K562 (cell line): ENCODE measurements around the gene KIF26B. TPM values are rescaled to one million over a fixed set of nuclear protein-coding genes. Genes with fewer than 3 reads are reported as not detected.

Experiments
- ATAC-seq: fragments of 200-7000 bp; cut with Tn5 transposase; 3 replicates; pipeline ENCODE4 v1.9.1; 2020; ENCODE audit warnings: moderate library complexity
- BruUV-seq: library from RNA; stranded (reverse); fragments of 400-500 nt; replicated peaks from 2 replicates; lab custom pipeline; 2021; lab: Mats Ljungman, UMichigan
- CTCF ChIA-PET: fragments of 300-600 bp; formaldehyde crosslinking; extraction: SDS; loops from one replicate; lab custom pipeline; 2021; ENCODE audit warnings: low intra/inter-chr PET ratio; lab: Yijun Ruan, JAX
- POLR2A ChIA-PET: fragments of 300-600, 350-650 bp; sonication (Branson Sonifier 250); formaldehyde crosslinking; extraction: SDS; loops from one replicate; lab custom pipeline; 2021; ENCODE audit warnings: antibody characterized with exemption, inconsistent platforms; lab: Yijun Ruan, JAX
- DNase-seq, 4 experiments: peaks; one replicate each; pipeline versions ENCODE4 v3.0.0 to v3.0.0-alpha.2; 2011 to 2018; ENCODE audit warnings: low spot score in 3 of 4, mixed read lengths in 3 of 4; ENCODE audit errors: extremely low read depth in 1 of 4
- FAIRE-seq: peaks from 2 replicates; lab custom pipeline; 2011; peaks lifted over from hg19 to GRCh38; lab: Jason Lieb, UNC
- H2AFZ ChIP-seq: 2 replicates; pipeline ENCODE4 v1.6.0; 2011; ENCODE audit warnings: low read depth, low read length, control low read depth, inconsistent platforms
- H3K27ac ChIP-seq: fragments of 200-600 bp; 3 replicates; pipeline ENCODE4 v1.8.0; 2011; ENCODE audit warnings: low read depth, mild to moderate bottlenecking, control low read depth, inconsistent platforms, low read length, moderate library complexity, mixed read lengths; ENCODE audit errors: extremely low read depth
- H3K27me3 ChIP-seq, 2 experiments: fragments of 300-600 bp in 1 of 2; 2 replicates in 1 of 2; 3 replicates in 1 of 2; pipeline versions ENCODE4 v1.6.0 to v1.8.0; 2011; ENCODE audit warnings: inconsistent platforms in 2 of 2, low read length in 2 of 2, mild to moderate bottlenecking in 1 of 2, mixed read lengths in 1 of 2, moderate library complexity in 1 of 2; ENCODE audit not compliant: control insufficient read depth in 2 of 2, insufficient read depth in 2 of 2
- H3K36me3 ChIP-seq: fragments of 300-600 bp; 3 replicates; pipeline ENCODE4 v1.8.0; 2011; ENCODE audit warnings: mild to moderate bottlenecking, low read length, inconsistent platforms; ENCODE audit not compliant: control insufficient read depth, insufficient read depth
- H3K4me1 ChIP-seq, 2 experiments: fragments of 200-600 bp in 1 of 2; replicated peaks in 1 of 2; 2 replicates in 1 of 2; 3 replicates in 1 of 2; pipeline versions ENCODE4 v1.5.1 to v1.8.0; 2011; ENCODE audit warnings: inconsistent platforms in 2 of 2, low read length in 2 of 2, mild to moderate bottlenecking in 1 of 2, mixed read lengths in 1 of 2, moderate library complexity in 1 of 2; ENCODE audit not compliant: control insufficient read depth in 2 of 2, insufficient read depth in 2 of 2
- H3K4me2 ChIP-seq: 2 replicates; pipeline ENCODE4 v1.6.1; 2011; ENCODE audit warnings: low read length, control low read depth, inconsistent platforms, mixed read lengths; ENCODE audit not compliant: insufficient read depth
- H3K4me3 ChIP-seq: fragments of 200-600 bp; sonication (generic), shearing (Covaris generic); 2 replicates; pipeline ENCODE4 v1.5.1; 2016; ENCODE audit warnings: control low read depth, inconsistent platforms
- H3K79me2 ChIP-seq: fragments of 200-600 bp; 3 replicates; pipeline ENCODE4 v1.8.0; 2011; ENCODE audit warnings: low read length, inconsistent platforms; ENCODE audit not compliant: control insufficient read depth, insufficient read depth
- H3K9ac ChIP-seq, 2 experiments: 2 replicates each; pipeline versions ENCODE4 v1.6.0 to v1.6.1; 2011; ENCODE audit warnings: low read depth in 2 of 2, low read length in 2 of 2, control low read depth in 1 of 2, inconsistent platforms in 1 of 2, mild to moderate bottlenecking in 1 of 2, mixed read lengths in 1 of 2; ENCODE audit not compliant: insufficient read depth in 1 of 2
- H3K9me1 ChIP-seq: one replicate; pipeline ENCODE4 v1.6.0; 2011; ENCODE audit warnings: inconsistent platforms, mild to moderate bottlenecking, low read length, moderate library complexity; ENCODE audit not compliant: control insufficient read depth, insufficient read depth
- H3K9me3 ChIP-seq: replicated peaks from 2 replicates; pipeline ENCODE4 v1.5.1; 2011; ENCODE audit warnings: low read depth, low read length, inconsistent platforms; ENCODE audit not compliant: control insufficient read depth, insufficient read depth
- H4K20me1 ChIP-seq: replicated peaks from 2 replicates; pipeline ENCODE4 v1.6.1; 2011; ENCODE audit warnings: low read length, inconsistent platforms, mixed read lengths; ENCODE audit not compliant: control insufficient read depth, insufficient read depth
- BMI1 ChIP-seq: fragments of 150-350 bp; IDR thresholded peaks from 2 replicates; pipeline ENCODE4 v1.6.1; 2014; ENCODE audit warnings: low read length
- CCNT2 ChIP-seq: IDR thresholded peaks from 2 replicates; pipeline ENCODE4 v1.6.1; 2011; ENCODE audit warnings: borderline replicate concordance, low read depth, mild to moderate bottlenecking, moderate library complexity, mixed read lengths, low read length; ENCODE audit not compliant: insufficient read length; ENCODE audit errors: extremely low read depth
- DPF2 ChIP-seq: fragments of 450-650 bp; IDR thresholded peaks from 2 replicates; pipeline ENCODE4 v1.6.1; 2016
- EZH2 ChIP-seq: IDR thresholded peaks from 2 replicates; pipeline ENCODE4 v1.6.1; 2012; ENCODE audit warnings: low read depth, mild to moderate bottlenecking, inconsistent platforms, low read length, borderline replicate concordance
- LCOR ChIP-seq: sonication (generic); formaldehyde crosslinking; IDR thresholded peaks from 2 replicates; pipeline ENCODE4 v1.8.0; 2022; ENCODE audit warnings: mild to moderate bottlenecking, missing genetic modification reagents
- LEF1 ChIP-seq: fragments of 450-650 bp; IDR thresholded peaks from 2 replicates; pipeline ENCODE4 v1.6.1; 2016; ENCODE audit warnings: mild to moderate bottlenecking
- RBM14 ChIP-seq: fragments of 200-400 bp; formaldehyde crosslinking; IDR thresholded peaks from 2 replicates; pipeline ENCODE4 v1.6.1; 2018; ENCODE audit warnings: low read depth, mild to moderate bottlenecking, low read length, moderate library complexity, borderline replicate concordance; ENCODE audit not compliant: insufficient read depth
- RBM34 ChIP-seq: fragments of 200-400 bp; formaldehyde crosslinking; IDR thresholded peaks from 2 replicates; pipeline ENCODE4 v1.6.1; 2018; ENCODE audit warnings: low read length, borderline replicate concordance; ENCODE audit not compliant: insufficient read depth
- U2AF2 ChIP-seq: fragments of 200-400 bp; formaldehyde crosslinking; optimal IDR thresholded peaks from 2 replicates; pipeline ENCODE3; 2017; ENCODE audit warnings: low read depth, mild to moderate bottlenecking, low read length
- WGBS: fragments of 100-300 bp; shearing (Covaris generic); methylation state at CpG from one replicate; pipeline ENCODE4 v1.1.6; 2016; ENCODE audit warnings: low coverage, mixed read lengths; ENCODE audit not compliant: insufficient coverage; ENCODE audit errors: missing lambda C conversion rate; 5-methylcytosine and 5-hydroxymethylcytosine counted together
- in situ Hi-C: fragments of 300-500 bp; cut with MboI; formaldehyde crosslinking; loops from 4 replicates; pipeline ENCODE4 v1.15.0; 2018; ENCODE audit warnings: inconsistent platforms, mixed read lengths
- intact Hi-C: fragments of 100-400 bp; cut with micrococcal nuclease; formaldehyde crosslinking; loops from 2 replicates; pipeline ENCODE4 v1.14.2; 2022
- polyA plus RNA-seq, 8 experiments: library from polyadenylated mRNA; depleted of rRNA in 4 of 8; stranded (reverse) in 5 of 8; unstranded in 3 of 8; fragments of >200 nt; fragmentation: Nextera tagmentation in 2 of 8; fragmentation: Illumina TruSeq in 1 of 8; extraction: Ambion mirVana in 2 of 8; extraction: Trizol in 1 of 8; gene quantifications; 2 replicates each; pipeline versions ENCODE4 v1.2.1 to v1.2.3, GENCODE V29; 2011 to 2014; ENCODE audit warnings: inconsistent platforms in 1 of 8, missing spikeins in 1 of 8
- total RNA-seq, 7 experiments: library from RNA; depleted of rRNA in 6 of 7; stranded (reverse); fragments of >200 nt in 6 of 7; fragmentation: Illumina TruSeq in 2 of 7; extraction: Trizol in 2 of 7; gene quantifications; 2 replicates each; pipeline versions ENCODE4 v1.2.1 to v1.2.3, GENCODE V29; 2011 to 2021; ENCODE audit warnings: low replicate concordance in 1 of 7
- TF ChIP-seq, protein P1 (sequence below): sonication (generic); formaldehyde crosslinking; IDR thresholded peaks from 2 replicates; pipeline ENCODE4 v1.8.0; 2023; ENCODE audit warnings: mild to moderate bottlenecking, missing genetic modification reagents
- TF ChIP-seq, protein P2 (sequence below): fragments of 250-450 bp; sonication (Bioruptor Pico); IDR thresholded peaks from 2 replicates; pipeline ENCODE4 v1.5.0; 2021

The KIF26B gene
- total and polyA plus RNA-seq, 9 of the 15 experiments (the other 6 are each of a cell fraction or from before 2014, with no cell fraction given), result 0.02 to 0.08 (median 0.03) TPM; not detected in 6

DNA sequence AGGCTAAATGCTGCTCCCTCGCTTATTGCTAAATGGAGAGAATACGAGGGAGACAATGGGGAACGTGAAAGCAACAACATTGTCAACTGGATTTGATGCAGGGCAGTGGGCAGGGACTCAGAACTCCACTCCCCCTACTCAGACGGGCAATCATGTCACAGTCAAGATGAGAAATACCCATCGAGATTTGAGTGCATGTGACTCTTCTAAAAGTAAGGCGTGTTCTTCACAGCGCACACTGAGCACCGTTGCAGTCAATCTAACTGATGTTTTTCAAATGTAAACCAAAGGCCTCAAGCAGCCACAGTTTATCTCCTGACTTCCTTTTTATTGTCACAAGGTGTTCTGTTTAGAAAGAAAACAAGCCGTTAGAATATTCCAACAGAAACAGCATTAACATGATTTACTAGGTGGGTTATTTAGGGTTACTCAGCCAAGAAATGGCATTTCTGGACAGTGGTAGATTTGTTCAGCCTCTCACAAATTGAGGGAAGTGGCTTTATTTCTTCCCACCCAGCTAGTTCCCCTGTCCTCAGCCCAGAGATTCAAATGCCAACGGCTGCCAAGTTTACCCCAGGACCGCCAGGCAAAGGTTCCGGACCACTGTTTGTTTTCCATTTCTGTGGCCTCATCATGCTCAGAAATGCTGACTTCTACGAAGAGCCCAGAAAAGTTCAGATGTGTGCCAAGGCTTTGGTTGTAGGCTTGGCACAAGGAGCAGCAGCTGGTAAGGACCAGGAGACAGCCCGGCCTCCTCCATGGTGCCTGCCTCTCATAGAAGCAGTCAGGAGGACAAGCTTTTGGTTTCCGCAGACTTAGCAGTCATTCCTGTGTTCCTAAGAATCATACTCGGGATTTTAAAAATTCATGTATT, 171.4 kb downstream of the KIF26B start:
- H3K4me2 ChIP-seq, result no peak overlapping the region
- H3K27me3 ChIP-seq, result peaks cover 47 to 62% of the 10 kb centered on the region in 2 experiments
- DNase-seq (no peak), FAIRE-seq (peak; percentile 19), ATAC-seq (no peak)
- CTCF ChIA-PET, result no interaction called here
- H3K9me1 ChIP-seq, result no peaks in the 10 kb centered on the region
- H3K4me3 ChIP-seq, result no peak overlapping the region
- in situ Hi-C loops (no loop called here), intact Hi-C loops (no loop called here)
- H3K9me3 ChIP-seq, result no peaks in the 10 kb centered on the region
- 0 out of 5 replicates have a peak, but pooled peaks cover 0 to 3% of the 10 kb centered on the region in 2 experiments for H3K4me1 ChIP-seq
- 6% methylated on average over 16 of the region's 16 CpGs for WGBS
- no peak overlapping the region for H2AFZ ChIP-seq
- no TSS peak for BruUV-seq
- H3K27ac ChIP-seq, result no peak overlapping the region
- POLR2A ChIA-PET, result interaction anchor here (0.6 to 2.2 kb wide), 4 partner anchors 8 to 79 kb away, joined by 3 to 8 read pairs (median 4); no protein-coding TSS in a partner anchor
- H3K79me2 ChIP-seq, result no peaks in the 10 kb centered on the region
- H4K20me1 ChIP-seq, result 0 out of 2 replicates have a peak, but pooled peaks cover 3% of the 10 kb centered on the region
- no peaks in the 10 kb centered on the region for H3K36me3 ChIP-seq
- no peak overlapping the region for H3K9ac ChIP-seq
- TF ChIP-seq EZH2, result 0 out of 2 replicates have a peak, but pooled peaks have one; percentile 28
- no peak for TF ChIP-seq LCOR
- TF ChIP-seq, all 486 proteins: peak for 1

DNA sequence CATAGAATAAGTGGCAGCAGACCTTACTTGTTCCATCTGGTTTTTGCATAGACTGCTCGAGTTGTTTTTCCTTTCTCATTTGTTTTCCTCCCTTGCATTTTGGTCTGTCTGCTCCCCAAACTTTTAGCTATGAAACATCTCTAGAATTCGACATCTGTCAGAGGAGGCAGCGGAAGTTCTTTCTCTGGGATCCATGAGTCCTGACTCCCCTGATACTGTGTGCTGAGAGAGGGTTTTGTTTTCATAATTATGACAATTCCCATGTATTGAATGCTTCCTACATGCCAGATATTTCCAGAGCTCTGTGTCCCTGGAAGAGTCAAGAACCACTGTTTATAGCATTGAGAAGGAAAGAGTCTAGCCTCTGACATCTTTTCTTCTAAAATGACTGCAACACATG, 172.6 kb downstream of the KIF26B start:
- FAIRE-seq, result peak; percentile 58
- no peak overlapping the region for H3K4me3 ChIP-seq

More for the DNA sequence above, 172.6 kb downstream of the KIF26B start:
- ATAC-seq, result no peak
- ChIA-PET CTCF (no interaction called here), POLR2A (interaction anchor here (2.2 kb wide), 1 partner anchor 9 kb away, joined by 8 read pairs; no protein-coding TSS in a partner anchor)
- peaks cover 52 to 67% of the 10 kb centered on the region in 2 experiments for H3K27me3 ChIP-seq
- H3K4me1 ChIP-seq, result 0 out of 5 replicates have a peak, but pooled peaks cover 0 to 3% of the 10 kb centered on the region in 2 experiments
- H3K9ac ChIP-seq, result no peak overlapping the region
- intact Hi-C loops, result no loop called here
- in situ Hi-C loops, result no loop called here
- no peaks in the 10 kb centered on the region for H3K9me1 ChIP-seq
- TF ChIP-seq RBM14, result no peak
- TF ChIP-seq BMI1, result no peak
- TF ChIP-seq DPF2, result no peak
- TF ChIP-seq, protein P1, sequence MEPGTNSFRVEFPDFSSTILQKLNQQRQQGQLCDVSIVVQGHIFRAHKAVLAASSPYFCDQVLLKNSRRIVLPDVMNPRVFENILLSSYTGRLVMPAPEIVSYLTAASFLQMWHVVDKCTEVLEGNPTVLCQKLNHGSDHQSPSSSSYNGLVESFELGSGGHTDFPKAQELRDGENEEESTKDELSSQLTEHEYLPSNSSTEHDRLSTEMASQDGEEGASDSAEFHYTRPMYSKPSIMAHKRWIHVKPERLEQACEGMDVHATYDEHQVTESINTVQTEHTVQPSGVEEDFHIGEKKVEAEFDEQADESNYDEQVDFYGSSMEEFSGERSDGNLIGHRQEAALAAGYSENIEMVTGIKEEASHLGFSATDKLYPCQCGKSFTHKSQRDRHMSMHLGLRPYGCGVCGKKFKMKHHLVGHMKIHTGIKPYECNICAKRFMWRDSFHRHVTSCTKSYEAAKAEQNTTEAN (CRISPR knock-in tag), result no peak
- no peak for TF ChIP-seq RBM34
- TF ChIP-seq, protein P2, sequence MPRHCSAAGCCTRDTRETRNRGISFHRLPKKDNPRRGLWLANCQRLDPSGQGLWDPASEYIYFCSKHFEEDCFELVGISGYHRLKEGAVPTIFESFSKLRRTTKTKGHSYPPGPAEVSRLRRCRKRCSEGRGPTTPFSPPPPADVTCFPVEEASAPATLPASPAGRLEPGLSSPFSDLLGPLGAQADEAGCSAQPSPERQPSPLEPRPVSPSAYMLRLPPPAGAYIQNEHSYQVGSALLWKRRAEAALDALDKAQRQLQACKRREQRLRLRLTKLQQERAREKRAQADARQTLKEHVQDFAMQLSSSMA, result no peak
- no peak for TF ChIP-seq CCNT2
- TF ChIP-seq U2AF2, result no peak
- TF ChIP-seq LEF1, result no peak
- TF ChIP-seq, all 486 proteins: peak for 0
- no peaks in the 10 kb centered on the region for H3K79me2 ChIP-seq
- H3K9me3 ChIP-seq, result no peaks in the 10 kb centered on the region
- 4% methylated on average over 3 of the region's 3 CpGs for WGBS
- BruUV-seq, result no TSS peak
- no peaks in the 10 kb centered on the region for H3K36me3 ChIP-seq
- no peak overlapping the region for H2AFZ ChIP-seq
- H3K4me2 ChIP-seq, result no peak overlapping the region
- H3K27ac ChIP-seq, result no peak overlapping the region
- 0 out of 2 replicates have a peak, but pooled peaks cover 3% of the 10 kb centered on the region for H4K20me1 ChIP-seq
- DNase-seq, result no peak
